Vagina (tissue), 2 donors: ENCODE data around the gene CLASRP. TPM values are rescaled to one million over a fixed set of nuclear protein-coding genes. Genes with fewer than 3 reads are reported as not detected.

ENCODE experiments used
- DNase-seq, 2 donors: peaks; one replicate each; pipeline ENCODE4 v3.0.0-alpha.2; 2017; ENCODE audit errors: extremely low spot score in 2 of 2
- H3K27ac ChIP-seq: fragments of 200-600 bp; sonication (generic); one replicate; pipeline ENCODE4 v1.5.1; 2019
- H3K27me3 ChIP-seq: fragments of 200-600 bp; sonication (generic); one replicate; pipeline ENCODE4 v1.5.1; 2019
- H3K36me3 ChIP-seq, 2 donors: fragments of 200-600 bp; sonication (generic); one replicate each; pipeline ENCODE4 v1.5.1; 2017 to 2019
- H3K4me1 ChIP-seq: fragments of 200-600 bp; sonication (generic); one replicate; pipeline ENCODE4 v1.5.1; 2019
- H3K4me3 ChIP-seq, 2 donors: fragments of 200-600 bp; sonication (generic); 1 replicate in 1 of 2; 2 replicates in 1 of 2; pipeline ENCODE4 v1.5.1; 2016 to 2019
- H3K9me3 ChIP-seq: fragments of 200-600 bp; sonication (generic); one replicate; pipeline ENCODE4 v1.5.1; 2019
- POLR2A ChIP-seq, 2 donors: fragments of 450-650 bp; IDR thresholded peaks; one replicate each; pipeline ENCODE4 v1.6.1; 2017; ENCODE audit warnings: antibody characterized with exemption in 2 of 2, mild to moderate bottlenecking in 2 of 2, moderate library complexity in 2 of 2
- POLR2AphosphoS5 ChIP-seq, 2 donors: sonication (generic); formaldehyde crosslinking; IDR thresholded peaks; one replicate each; pipeline ENCODE4 v1.9.0; 2017; ENCODE audit warnings: antibody characterized with exemption in 2 of 2, mild to moderate bottlenecking in 2 of 2, low read depth in 1 of 2; ENCODE audit not compliant: insufficient read depth in 1 of 2
- intact Hi-C: fragments of 100-400 bp; cut with DNase I; formaldehyde crosslinking; loops from one replicate; pipeline ENCODE4 v1.15.1; 2023
- total RNA-seq: library from RNA; depleted of rRNA; stranded (reverse); fragments of >200 nt; gene quantifications from one replicate; pipeline ENCODE4 v1.2.3, GENCODE V29; 2016
- TF ChIP-seq, protein P1 (sequence below), 3 experiments: fragments of 450-650 bp in 2 of 3; fragments of 200-600 bp in 1 of 3; sonication (generic) in 1 of 3; IDR thresholded peaks; one replicate each; pipeline ENCODE4 v1.5.1; 2017 to 2019; ENCODE audit warnings: antibody characterized with exemption in 3 of 3, mild to moderate bottlenecking in 2 of 3, moderate library complexity in 2 of 3

CLASRP gene, protein sequence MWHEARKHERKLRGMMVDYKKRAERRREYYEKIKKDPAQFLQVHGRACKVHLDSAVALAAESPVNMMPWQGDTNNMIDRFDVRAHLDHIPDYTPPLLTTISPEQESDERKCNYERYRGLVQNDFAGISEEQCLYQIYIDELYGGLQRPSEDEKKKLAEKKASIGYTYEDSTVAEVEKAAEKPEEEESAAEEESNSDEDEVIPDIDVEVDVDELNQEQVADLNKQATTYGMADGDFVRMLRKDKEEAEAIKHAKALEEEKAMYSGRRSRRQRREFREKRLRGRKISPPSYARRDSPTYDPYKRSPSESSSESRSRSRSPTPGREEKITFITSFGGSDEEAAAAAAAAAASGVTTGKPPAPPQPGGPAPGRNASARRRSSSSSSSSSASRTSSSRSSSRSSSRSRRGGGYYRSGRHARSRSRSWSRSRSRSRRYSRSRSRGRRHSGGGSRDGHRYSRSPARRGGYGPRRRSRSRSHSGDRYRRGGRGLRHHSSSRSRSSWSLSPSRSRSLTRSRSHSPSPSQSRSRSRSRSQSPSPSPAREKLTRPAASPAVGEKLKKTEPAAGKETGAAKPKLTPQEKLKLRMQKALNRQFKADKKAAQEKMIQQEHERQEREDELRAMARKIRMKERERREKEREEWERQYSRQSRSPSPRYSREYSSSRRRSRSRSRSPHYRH
- 93.5 TPM for total RNA-seq

- H3K36me3 ChIP-seq, result peaks cover 0 to 29% of the 10 kb centered on the region in 2 donors
- TF ChIP-seq POLR2AphosphoS5 (IDR thresholded peaks at IDR 0.05; ENCODE audit: insufficient read depth in 1 of 2, low read depth in 1 of 2) (peak; percentile 95 to 99), POLR2A (IDR thresholded peaks at IDR 0.05) (peak in 1 of 2 donors; percentile 91)
- TF ChIP-seq, protein P1, sequence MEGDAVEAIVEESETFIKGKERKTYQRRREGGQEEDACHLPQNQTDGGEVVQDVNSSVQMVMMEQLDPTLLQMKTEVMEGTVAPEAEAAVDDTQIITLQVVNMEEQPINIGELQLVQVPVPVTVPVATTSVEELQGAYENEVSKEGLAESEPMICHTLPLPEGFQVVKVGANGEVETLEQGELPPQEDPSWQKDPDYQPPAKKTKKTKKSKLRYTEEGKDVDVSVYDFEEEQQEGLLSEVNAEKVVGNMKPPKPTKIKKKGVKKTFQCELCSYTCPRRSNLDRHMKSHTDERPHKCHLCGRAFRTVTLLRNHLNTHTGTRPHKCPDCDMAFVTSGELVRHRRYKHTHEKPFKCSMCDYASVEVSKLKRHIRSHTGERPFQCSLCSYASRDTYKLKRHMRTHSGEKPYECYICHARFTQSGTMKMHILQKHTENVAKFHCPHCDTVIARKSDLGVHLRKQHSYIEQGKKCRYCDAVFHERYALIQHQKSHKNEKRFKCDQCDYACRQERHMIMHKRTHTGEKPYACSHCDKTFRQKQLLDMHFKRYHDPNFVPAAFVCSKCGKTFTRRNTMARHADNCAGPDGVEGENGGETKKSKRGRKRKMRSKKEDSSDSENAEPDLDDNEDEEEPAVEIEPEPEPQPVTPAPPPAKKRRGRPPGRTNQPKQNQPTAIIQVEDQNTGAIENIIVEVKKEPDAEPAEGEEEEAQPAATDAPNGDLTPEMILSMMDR (IDR thresholded peaks at IDR 0.05), result no peak
- DNase-seq, result no peak
- H3K27me3 ChIP-seq, result no peaks in the 10 kb centered on the region
- no peaks in the 10 kb centered on the region for H3K9me3 ChIP-seq
- peak within 1 kb of the TSS; percentile 87 for H3K27ac ChIP-seq
- intact Hi-C loops, result no loop called here
- H3K4me3 ChIP-seq, result peak within 1 kb of the TSS; percentile 67 to 85
- H3K4me1 ChIP-seq, result peaks cover 46% of the 10 kb centered on the region
These were observed at the start of gene CLASRP for GRCh38 chr19:45038931-45039893. CLASRP (plus strand) TSS chr19:45039045; CDS start chr19:45040213, 1,168 bp downstream.

- Histone ChIP-seq H3K9me3 (no peaks in the 10 kb centered on the region), H3K27ac (no peak overlapping the region), H3K27me3 (no peaks in the 10 kb centered on the region), H3K4me3 (no peak overlapping the region), H3K36me3 (peaks cover 0 to 60% of the 10 kb centered on the region in 2 donors), H3K4me1 (no peaks in the 10 kb centered on the region)
- intact Hi-C loops, result no loop called here
- TF ChIP-seq POLR2AphosphoS5 (IDR thresholded peaks at IDR 0.05; ENCODE audit: insufficient read depth in 1 of 2, low read depth in 1 of 2), result no peak
- TF ChIP-seq, protein P1 (IDR thresholded peaks at IDR 0.05), result no peak
- no peak for TF ChIP-seq POLR2A (IDR thresholded peaks at IDR 0.05)
- no peak for DNase-seq
These were observed 48.4 kb upstream of the CLASRP start for GRCh38 chr19:44990459-44990858.

DNA sequence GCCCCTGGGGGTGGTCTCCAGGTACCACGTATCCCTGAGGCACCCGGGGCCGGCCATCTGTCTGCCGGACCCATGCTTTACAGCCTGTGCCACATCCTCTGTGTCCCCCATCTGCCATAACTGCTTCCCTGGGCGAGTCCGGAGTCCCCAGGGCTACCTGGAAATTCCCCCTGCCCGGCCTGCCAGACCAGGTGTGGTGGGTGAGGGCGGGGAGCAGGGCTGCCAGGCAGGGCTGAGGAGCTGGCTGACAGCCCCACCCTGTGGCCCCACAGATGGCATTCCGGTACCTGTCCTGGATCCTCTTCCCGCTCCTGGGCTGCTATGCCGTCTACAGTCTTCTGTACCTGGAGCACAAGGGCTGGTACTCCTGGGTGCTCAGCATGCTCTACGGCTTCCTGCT is 47.9 kb upstream of the CLASRP start:
- TF ChIP-seq, protein P1 (IDR thresholded peaks at IDR 0.05), result no peak
- TF ChIP-seq POLR2A (IDR thresholded peaks at IDR 0.05) (no peak), POLR2AphosphoS5 (IDR thresholded peaks at IDR 0.05; ENCODE audit: insufficient read depth in 1 of 2, low read depth in 1 of 2) (no peak)
- H3K9me3 ChIP-seq, result no peaks in the 10 kb centered on the region
- H3K27me3 ChIP-seq, result no peaks in the 10 kb centered on the region
- DNase-seq, result no peak
- H3K36me3 ChIP-seq, result peaks cover 0 to 55% of the 10 kb centered on the region in 2 donors
- intact Hi-C loops, result no loop called here
- no peak overlapping the region for H3K27ac ChIP-seq
- H3K4me3 ChIP-seq, result no peak overlapping the region
- H3K4me1 ChIP-seq, result no peaks in the 10 kb centered on the region

DNA sequence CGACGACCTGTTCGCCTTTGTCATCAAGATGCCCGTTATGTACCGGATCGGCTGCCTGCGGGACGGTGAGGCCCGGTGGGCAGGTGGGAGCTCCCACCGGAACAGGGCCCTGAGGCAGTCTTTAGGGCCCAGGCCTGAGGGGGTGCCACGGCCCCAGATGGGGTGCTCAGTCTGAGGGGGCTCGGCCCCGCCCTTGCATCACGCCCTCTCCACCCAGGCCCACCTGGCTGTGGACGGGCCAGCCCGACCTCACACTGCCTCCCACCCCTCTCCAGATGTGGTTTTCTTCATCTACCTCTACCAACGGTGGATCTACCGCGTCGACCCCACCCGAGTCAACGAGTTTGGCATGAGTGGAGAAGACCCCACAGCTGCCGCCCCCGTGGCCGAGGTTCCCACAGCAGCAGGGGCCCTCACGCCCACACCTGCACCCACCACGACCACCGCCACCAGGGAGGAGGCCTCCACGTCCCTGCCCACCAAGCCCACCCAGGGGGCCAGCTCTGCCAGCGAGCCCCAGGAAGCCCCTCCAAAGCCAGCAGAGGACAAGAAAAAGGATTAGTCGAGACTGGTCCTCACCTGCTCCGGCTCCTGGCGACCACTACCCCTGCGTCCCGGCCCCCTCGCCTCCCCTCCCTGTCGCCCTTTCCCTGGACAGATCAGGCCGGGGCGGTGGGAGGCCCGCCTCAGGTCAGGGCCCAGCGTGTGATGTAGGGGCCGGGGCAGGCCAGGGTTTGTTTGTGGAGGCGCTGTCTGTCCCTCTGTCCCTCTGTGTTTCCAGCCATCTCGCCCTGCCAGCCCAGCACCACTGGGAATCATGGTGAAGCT is 46.3 kb upstream of the CLASRP start:
- Histone ChIP-seq H3K36me3 (peaks cover 0 to 53% of the 10 kb centered on the region in 2 donors), H3K4me3 (no peak overlapping the region), H3K27me3 (no peaks in the 10 kb centered on the region), H3K9me3 (no peaks in the 10 kb centered on the region), H3K27ac (no peak overlapping the region), H3K4me1 (no peaks in the 10 kb centered on the region)
- no peak for DNase-seq
- TF ChIP-seq, protein P1 (IDR thresholded peaks at IDR 0.05), result no peak
- no peak for TF ChIP-seq POLR2AphosphoS5 (IDR thresholded peaks at IDR 0.05; ENCODE audit: insufficient read depth in 1 of 2, low read depth in 1 of 2)
- TF ChIP-seq POLR2A (IDR thresholded peaks at IDR 0.05), result no peak
- intact Hi-C loops, result no loop called here
